Measurements from ENCODE around the gene HACE1. TPM values are rescaled to one million over a fixed set of nuclear protein-coding genes. Genes with fewer than 3 reads are reported as not detected.
"Not testable (repeated sequence)": the region's sequence is repeated elsewhere in the genome, so short reads cannot be mapped to it uniquely, and the experiment has no call there.

Gene HACE1
- total and polyA plus RNA-seq, 7 donors: 3.0 to 28.1 (median 17.4) TPM

- WGBS, 2 donors: 92 to 96% methylated on average over 2 of the region's 2 CpGs
- Histone ChIP-seq H3K27me3 (no peaks in the 10 kb centered on the region), H3K4me3 (no peak overlapping the region), H3K36me3 (peaks cover 0 to 11% (median 0%) of the 10 kb centered on the region in 4 donors), H3K9me3 (peaks cover 0 to 5% (median 2%) of the 10 kb centered on the region in 4 donors), H3K4me1 (no peaks in the 10 kb centered on the region), H3K27ac (no peak overlapping the region)
- no peak for DNase-seq
- TF ChIP-seq POLR2AphosphoS5 (IDR thresholded peaks at IDR 0.05) (no peak), POLR2A (IDR thresholded peaks at IDR 0.05) (no peak), EP300 (IDR thresholded peaks at IDR 0.05) (no peak)
- TF ChIP-seq, protein P1, sequence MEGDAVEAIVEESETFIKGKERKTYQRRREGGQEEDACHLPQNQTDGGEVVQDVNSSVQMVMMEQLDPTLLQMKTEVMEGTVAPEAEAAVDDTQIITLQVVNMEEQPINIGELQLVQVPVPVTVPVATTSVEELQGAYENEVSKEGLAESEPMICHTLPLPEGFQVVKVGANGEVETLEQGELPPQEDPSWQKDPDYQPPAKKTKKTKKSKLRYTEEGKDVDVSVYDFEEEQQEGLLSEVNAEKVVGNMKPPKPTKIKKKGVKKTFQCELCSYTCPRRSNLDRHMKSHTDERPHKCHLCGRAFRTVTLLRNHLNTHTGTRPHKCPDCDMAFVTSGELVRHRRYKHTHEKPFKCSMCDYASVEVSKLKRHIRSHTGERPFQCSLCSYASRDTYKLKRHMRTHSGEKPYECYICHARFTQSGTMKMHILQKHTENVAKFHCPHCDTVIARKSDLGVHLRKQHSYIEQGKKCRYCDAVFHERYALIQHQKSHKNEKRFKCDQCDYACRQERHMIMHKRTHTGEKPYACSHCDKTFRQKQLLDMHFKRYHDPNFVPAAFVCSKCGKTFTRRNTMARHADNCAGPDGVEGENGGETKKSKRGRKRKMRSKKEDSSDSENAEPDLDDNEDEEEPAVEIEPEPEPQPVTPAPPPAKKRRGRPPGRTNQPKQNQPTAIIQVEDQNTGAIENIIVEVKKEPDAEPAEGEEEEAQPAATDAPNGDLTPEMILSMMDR (IDR thresholded peaks at IDR 0.05): no peak
- intact Hi-C loops (cut with DNase I): no loop called here
These were observed 109.3 kb downstream of the HACE1 start for GRCh38 chr6:104750449-104750848.

DNA sequence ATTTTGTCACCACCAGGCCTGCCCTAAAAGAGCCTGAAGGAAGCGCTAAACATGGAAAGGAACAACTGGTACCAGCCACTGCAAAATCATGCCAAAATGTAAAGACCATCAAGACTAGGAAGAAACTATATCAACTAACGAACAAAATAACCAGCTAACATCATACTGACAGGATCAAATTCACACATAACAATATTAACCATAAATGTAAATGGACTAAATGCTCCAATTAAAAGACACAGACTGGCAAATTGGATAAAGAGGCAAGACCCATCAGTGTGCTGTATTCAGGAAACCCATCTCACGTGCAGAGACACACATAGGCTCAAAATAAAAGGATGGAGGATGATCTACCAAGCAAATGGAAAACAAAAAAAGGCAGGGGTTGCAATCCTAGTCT is 120.6 kb downstream of the HACE1 start:
- WGBS, 2 donors: 92 to 94% methylated on average over 3 of the region's 3 CpGs
- DNase-seq; H3K4me1 ChIP-seq; H3K27me3 ChIP-seq; H3K36me3 ChIP-seq; H3K27ac ChIP-seq; intact Hi-C loops (cut with DNase I); H3K4me3 ChIP-seq; H3K9me3 ChIP-seq: not testable (repeated sequence)

- WGBS, 2 donors: 66 to 90% methylated on average over 16 of the region's 16 CpGs
- H3K9me3 ChIP-seq; intact Hi-C loops (cut with DNase I): not testable (repeated sequence)
These were observed 122.2 kb downstream of the HACE1 start for GRCh38 chr6:104737567-104737966.

DNA sequence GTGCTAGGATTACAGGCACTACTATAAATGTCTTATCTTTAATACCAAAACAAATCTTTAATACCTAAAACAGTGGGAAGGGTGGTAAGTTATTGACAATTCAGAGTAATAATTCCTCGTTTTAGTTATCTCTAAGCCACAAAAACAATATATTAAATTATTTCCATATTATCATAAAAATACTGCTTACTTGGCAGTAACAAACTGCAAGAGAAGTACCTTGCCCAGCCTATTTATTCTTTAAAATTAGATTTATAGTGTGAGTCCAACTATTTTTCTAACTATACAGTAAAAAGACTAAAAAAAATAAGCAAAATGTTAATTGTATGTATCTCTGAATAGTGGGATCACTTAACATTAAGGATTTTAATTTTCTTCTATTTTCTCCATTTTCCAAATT is 123.2 kb downstream of the HACE1 start:
- no peaks in the 10 kb centered on the region for H3K9me3 ChIP-seq
- H3K27me3 ChIP-seq: no peaks in the 10 kb centered on the region
- peaks cover 0 to 7% (median 0%) of the 10 kb centered on the region in 4 donors for H3K36me3 ChIP-seq
- WGBS, 2 donors: 85 to 89% methylated on average over 1 of the region's 1 CpG
- no peak for DNase-seq
- H3K4me1 ChIP-seq: no peaks in the 10 kb centered on the region
- intact Hi-C loops (cut with DNase I): no loop called here
- no peak overlapping the region for H3K4me3 ChIP-seq
- H3K27ac ChIP-seq: no peak overlapping the region
- TF ChIP-seq EP300 (IDR thresholded peaks at IDR 0.05): no peak
- TF ChIP-seq, protein P1 (IDR thresholded peaks at IDR 0.05): no peak
- no peak for TF ChIP-seq POLR2AphosphoS5 (IDR thresholded peaks at IDR 0.05)
- no peak for TF ChIP-seq POLR2A (IDR thresholded peaks at IDR 0.05)

More at GRCh38 chr6:104737567-104737966, 122.2 kb downstream of the HACE1 start:
- not testable (repeated sequence) for H3K36me3 ChIP-seq, H3K4me1 ChIP-seq, H3K27me3 ChIP-seq, H3K4me3 ChIP-seq, DNase-seq, H3K27ac ChIP-seq

GRCh38 chr6:104730450-104730849 is 129.3 kb downstream of the HACE1 start:
- WGBS, 2 donors: 95% methylated on average over 2 of the region's 2 CpGs
- TF ChIP-seq EP300 (IDR thresholded peaks at IDR 0.05) (no peak), POLR2AphosphoS5 (IDR thresholded peaks at IDR 0.05) (no peak), POLR2A (IDR thresholded peaks at IDR 0.05) (no peak)
- TF ChIP-seq, protein P1 (IDR thresholded peaks at IDR 0.05): no peak

DNA sequence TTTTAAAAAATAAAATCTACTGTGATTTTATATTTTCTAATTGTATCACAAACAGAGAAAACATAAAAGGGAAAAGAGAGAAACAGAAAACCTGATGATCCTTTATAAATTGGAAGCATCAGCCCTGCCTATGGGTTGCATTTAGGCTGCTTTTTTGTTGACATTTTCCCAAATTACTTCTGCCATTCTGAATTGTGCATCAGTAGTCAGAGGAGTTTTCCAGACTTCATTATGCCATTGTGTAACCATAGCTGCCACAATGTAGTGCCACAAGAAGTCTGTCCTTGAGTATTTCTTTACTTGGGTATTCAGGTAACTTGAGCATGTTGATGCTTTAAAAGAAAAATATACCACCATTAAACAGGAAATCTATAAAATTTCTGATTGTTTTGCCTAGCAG is 130.3 kb downstream of the HACE1 start:
- Histone ChIP-seq H3K27ac (no peak overlapping the region), H3K4me3 (no peak overlapping the region), H3K27me3 (no peaks in the 10 kb centered on the region), H3K4me1 (no peaks in the 10 kb centered on the region), H3K9me3 (no peaks in the 10 kb centered on the region), H3K36me3 (peaks cover 0 to 7% (median 3%) of the 10 kb centered on the region in 4 donors)
- intact Hi-C loops (cut with DNase I): no loop called here
- DNase-seq: no peak
- TF ChIP-seq POLR2A (IDR thresholded peaks at IDR 0.05) (no peak), POLR2AphosphoS5 (IDR thresholded peaks at IDR 0.05) (no peak), EP300 (IDR thresholded peaks at IDR 0.05) (no peak)
- TF ChIP-seq, protein P1 (IDR thresholded peaks at IDR 0.05): no peak

More at GRCh38 chr6:104730450-104730849, 129.3 kb downstream of the HACE1 start:
- H3K36me3 ChIP-seq: peaks cover 0 to 7% (median 3%) of the 10 kb centered on the region in 4 donors
- no peak for DNase-seq
- H3K27me3 ChIP-seq: no peaks in the 10 kb centered on the region
- intact Hi-C loops (cut with DNase I): no loop called here
- H3K4me1 ChIP-seq: no peaks in the 10 kb centered on the region
- no peak overlapping the region for H3K4me3 ChIP-seq
- H3K27ac ChIP-seq: no peak overlapping the region
- no peaks in the 10 kb centered on the region for H3K9me3 ChIP-seq

All from sigmoid colon (tissue), 7 donors.